ENCODE results near the gene RNU5D-1. TPM values are rescaled to one million over a fixed set of nuclear protein-coding genes. Genes with fewer than 3 reads are reported as not detected.

RNU5D-1 gene
- total RNA-seq (not detected), polyA plus RNA-seq (not detected)
- long read RNA-seq, donor 1, result 0 reads
- long read RNA-seq, donor 2, result 0 reads
- long read RNA-seq, donor 3, result 0 reads

DNA sequence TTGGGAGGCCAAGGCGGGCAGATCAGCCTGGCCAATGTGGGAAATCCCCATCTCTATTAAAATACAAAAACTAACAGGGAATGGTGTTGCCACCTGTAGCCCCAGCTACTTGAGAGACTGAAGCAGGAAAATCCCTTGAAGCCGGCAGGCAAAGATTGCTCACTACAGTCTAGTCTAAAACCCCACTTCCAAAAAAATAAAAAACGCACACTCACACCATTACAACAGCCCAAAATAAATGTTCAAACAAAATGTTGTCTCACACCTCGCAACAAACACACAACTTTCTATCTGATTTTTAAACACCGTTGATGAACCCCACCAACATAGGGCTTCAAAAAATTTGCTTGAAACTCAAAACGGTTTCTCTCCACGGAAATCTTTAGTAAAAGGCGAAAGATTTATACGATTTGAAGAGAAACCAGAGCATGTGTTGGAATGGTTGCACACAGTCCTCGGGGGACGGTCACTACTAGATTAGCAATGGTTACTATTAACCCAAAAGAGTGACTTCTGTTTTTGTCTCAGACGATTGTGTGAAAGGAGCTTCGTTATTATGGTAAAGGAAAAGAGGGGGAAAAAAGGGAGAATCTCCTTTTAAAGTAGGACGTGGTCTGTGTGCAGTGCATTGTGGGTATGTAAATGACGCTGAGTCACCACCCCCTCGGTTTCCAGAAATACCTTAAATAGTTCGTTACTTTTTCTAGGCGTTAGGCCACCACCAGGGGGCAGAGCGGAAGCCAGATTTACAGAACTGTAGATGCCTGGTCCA, at the start of gene RNU5D-1:
Gene RNU5D-1 (minus strand): TSS at position 430 of the 772 bp plus-strand sequence.
- peak within 1 kb of the TSS; percentile 6 for H3K4me3 ChIP-seq
- no peaks in the 10 kb centered on the region for H3K9me3 ChIP-seq
- no peaks in the 10 kb centered on the region for H3K27me3 ChIP-seq
- TF ChIP-seq POLR2A (IDR thresholded peaks at IDR 0.05), result peak; percentile 63
- no peak for TF ChIP-seq EP300 (IDR thresholded peaks at IDR 0.05)
- TF ChIP-seq, protein P1, sequence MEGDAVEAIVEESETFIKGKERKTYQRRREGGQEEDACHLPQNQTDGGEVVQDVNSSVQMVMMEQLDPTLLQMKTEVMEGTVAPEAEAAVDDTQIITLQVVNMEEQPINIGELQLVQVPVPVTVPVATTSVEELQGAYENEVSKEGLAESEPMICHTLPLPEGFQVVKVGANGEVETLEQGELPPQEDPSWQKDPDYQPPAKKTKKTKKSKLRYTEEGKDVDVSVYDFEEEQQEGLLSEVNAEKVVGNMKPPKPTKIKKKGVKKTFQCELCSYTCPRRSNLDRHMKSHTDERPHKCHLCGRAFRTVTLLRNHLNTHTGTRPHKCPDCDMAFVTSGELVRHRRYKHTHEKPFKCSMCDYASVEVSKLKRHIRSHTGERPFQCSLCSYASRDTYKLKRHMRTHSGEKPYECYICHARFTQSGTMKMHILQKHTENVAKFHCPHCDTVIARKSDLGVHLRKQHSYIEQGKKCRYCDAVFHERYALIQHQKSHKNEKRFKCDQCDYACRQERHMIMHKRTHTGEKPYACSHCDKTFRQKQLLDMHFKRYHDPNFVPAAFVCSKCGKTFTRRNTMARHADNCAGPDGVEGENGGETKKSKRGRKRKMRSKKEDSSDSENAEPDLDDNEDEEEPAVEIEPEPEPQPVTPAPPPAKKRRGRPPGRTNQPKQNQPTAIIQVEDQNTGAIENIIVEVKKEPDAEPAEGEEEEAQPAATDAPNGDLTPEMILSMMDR (IDR thresholded peaks at IDR 0.05), result peak; percentile 59 to 89 (median 83)
- WGBS, 3 donors, result 1 to 2% (median 2%) methylated on average over 19 of the region's 19 CpGs
- peak within 1 kb of the TSS; percentile 79 to 86 for H3K27ac ChIP-seq
- no peaks in the 10 kb centered on the region for H3K36me3 ChIP-seq
- peak; percentile 92 to 97 (median 95) for DNase-seq
- intact Hi-C loops (cut with DNase I), result loop anchor here in 2 of 4 donors (5.0 to 10.0 kb wide), 2 partner anchors 54 to 571 kb away; partner anchors contain the start of gene BEST4 (in 1 of the 2)
- no peaks in the 10 kb centered on the region for H3K4me1 ChIP-seq (ENCODE audit: insufficient read depth)

DNA sequence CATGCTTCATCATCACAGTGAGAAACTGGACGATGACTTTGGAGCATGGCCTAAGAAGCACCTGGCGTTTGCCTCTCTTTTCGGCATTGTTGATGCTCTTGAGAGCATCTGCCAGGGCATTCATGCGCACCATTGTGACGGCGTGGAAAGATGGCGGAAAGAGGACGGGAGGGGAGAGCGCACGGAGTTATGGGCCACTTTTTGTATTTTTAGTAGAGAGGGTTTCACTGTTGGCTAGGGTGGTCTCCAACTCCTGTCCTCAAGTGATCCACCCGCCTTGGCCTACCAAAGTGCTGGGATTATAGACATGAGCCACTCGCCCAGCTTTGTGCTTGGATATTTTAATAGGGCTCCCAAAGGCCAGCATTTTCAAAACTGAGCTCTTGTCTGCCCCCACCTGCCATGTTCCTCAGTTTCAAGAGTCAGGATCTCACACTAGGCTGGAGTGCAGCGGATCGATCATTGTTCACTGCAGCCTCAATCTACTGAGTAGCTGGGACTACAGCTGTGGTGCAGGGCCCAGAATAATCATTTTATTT, 49.7 kb upstream of the RNU5D-1 start:
- 86 to 92% (median 87%) methylated on average over 14 of the region's 14 CpGs for WGBS, 3 donors
- intact Hi-C loops (cut with DNase I), result loop anchor here in 2 of 4 donors (10.0 kb wide), 2 partner anchors 46 to 54 kb away; partner anchors contain the start of genes KIF2C (in 1 of the 2) and RNU5D-1 (in 1 of the 2)
- Histone ChIP-seq H3K27me3 (no peaks in the 10 kb centered on the region), H3K36me3 (no peaks in the 10 kb centered on the region), H3K27ac (no peak overlapping the region), H3K4me3 (no peak overlapping the region), H3K9me3 (no peaks in the 10 kb centered on the region), H3K4me1 (ENCODE audit: insufficient read depth) (peaks cover 9% of the 10 kb centered on the region)
- no peak for TF ChIP-seq POLR2A (IDR thresholded peaks at IDR 0.05)
- TF ChIP-seq, protein P1 (IDR thresholded peaks at IDR 0.05), result no peak
- no peak for TF ChIP-seq EP300 (IDR thresholded peaks at IDR 0.05)
- DNase-seq, result no peak

DNA sequence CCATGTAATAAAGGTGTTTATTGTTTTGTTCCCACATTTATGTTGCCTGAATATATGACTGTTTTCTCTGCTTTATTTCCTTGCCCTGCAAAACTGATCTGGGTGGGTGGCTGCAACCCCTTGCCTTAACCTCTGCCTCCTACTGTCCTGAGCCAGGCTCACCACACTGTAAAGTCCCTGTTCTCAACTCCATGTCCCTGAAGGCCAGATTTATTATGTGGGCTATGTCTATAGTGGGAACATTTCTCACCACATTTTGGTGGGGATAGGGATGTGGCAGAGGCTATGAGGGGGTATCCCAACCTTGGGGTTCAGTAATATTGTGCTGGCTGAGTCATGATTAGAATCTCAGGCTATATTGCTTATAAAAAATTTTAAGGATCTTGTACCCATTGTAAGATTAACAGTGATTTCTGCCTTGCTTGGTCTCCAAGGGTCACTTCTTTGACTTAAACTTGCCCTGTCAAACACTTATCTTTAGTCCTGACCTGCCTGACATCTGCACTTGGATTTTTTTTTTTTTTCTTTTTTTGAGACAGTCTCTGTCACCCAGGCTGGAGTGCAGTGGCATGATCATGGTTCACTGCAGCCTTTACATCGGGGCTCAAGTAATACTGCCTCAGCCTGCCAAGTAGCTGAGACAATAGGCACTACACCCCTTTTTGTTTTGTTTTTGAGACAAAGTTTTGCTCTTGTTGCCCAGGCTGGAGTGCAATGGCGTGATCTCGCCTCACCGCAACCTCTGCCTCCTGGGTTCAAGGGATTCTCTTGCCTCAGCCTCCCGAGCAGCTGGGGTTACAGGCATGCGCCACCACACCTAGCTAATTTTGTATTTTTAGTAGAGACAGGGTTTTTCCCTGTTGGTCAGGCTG, 48.0 kb upstream of the RNU5D-1 start:
- H3K4me3 ChIP-seq, result no peak overlapping the region
- DNase-seq, result no peak
- H3K36me3 ChIP-seq, result no peaks in the 10 kb centered on the region
- no peak overlapping the region for H3K27ac ChIP-seq
- WGBS, 3 donors, result 93 to 98% (median 96%) methylated on average over 6 of the region's 6 CpGs
- intact Hi-C loops (cut with DNase I), result no loop called here
- no peaks in the 10 kb centered on the region for H3K27me3 ChIP-seq
- TF ChIP-seq EP300 (IDR thresholded peaks at IDR 0.05) (no peak), POLR2A (IDR thresholded peaks at IDR 0.05) (no peak)
- TF ChIP-seq, protein P1 (IDR thresholded peaks at IDR 0.05), result no peak
- peaks cover 9% of the 10 kb centered on the region for H3K4me1 ChIP-seq (ENCODE audit: insufficient read depth)
- H3K9me3 ChIP-seq, result no peaks in the 10 kb centered on the region

DNA sequence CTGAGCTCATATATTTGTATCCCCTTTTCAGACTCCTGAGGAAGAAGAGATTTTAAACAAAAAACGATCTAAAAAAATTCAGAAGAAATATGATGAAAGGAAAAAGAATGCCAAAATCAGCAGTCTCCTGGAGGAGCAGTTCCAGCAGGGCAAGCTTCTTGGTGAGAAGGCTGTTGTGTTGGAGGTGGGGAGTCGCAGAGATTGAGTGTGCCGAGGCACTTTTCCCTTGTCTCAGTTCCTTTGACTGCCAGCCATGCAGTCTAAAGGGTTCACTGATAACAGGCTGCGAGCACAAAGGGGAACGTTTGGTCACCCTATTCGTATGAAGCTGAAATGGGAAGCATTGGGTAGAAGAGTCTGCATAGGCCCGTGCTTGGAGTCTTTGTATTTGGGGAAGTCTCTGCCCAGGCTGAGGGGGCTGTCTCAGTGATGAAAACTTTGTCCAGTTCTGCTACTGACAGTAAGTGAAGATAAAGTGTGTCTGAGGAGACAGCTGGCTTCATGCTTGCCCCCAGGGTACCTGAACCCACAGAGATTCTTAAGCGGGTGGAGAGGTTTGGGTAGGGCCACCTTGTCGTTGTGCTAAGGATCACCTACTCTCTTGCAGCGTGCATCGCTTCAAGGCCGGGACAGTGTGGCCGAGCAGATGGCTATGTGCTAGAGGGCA, 47.1 kb upstream of the RNU5D-1 start:
- peaks cover 5% of the 10 kb centered on the region for H3K4me1 ChIP-seq (ENCODE audit: insufficient read depth)
- no peaks in the 10 kb centered on the region for H3K9me3 ChIP-seq
- 55 to 59% (median 57%) methylated on average over 13 of the region's 13 CpGs for WGBS, 3 donors
- H3K27me3 ChIP-seq, result no peaks in the 10 kb centered on the region
- no peaks in the 10 kb centered on the region for H3K36me3 ChIP-seq
- TF ChIP-seq, protein P1 (IDR thresholded peaks at IDR 0.05), result no peak
- no peak for TF ChIP-seq POLR2A (IDR thresholded peaks at IDR 0.05)
- TF ChIP-seq EP300 (IDR thresholded peaks at IDR 0.05), result no peak
- no peak for DNase-seq
- intact Hi-C loops (cut with DNase I), result no loop called here
- no peak overlapping the region for H3K4me3 ChIP-seq
- no peak overlapping the region for H3K27ac ChIP-seq

Measured in ovary (tissue), 10 donors.